Liver (tissue), 3 donors: ENCODE data around the gene YY2.

ENCODE experiments used
- EGR1 ChIP-seq, 2 donors: IDR thresholded peaks; 2 replicates each; pipeline ENCODE4 v1.6.1; 2016 to 2018; ENCODE audit warnings: antibody characterized with exemption in 2 of 2, low read depth in 2 of 2
- FOXA1 ChIP-seq: IDR thresholded peaks from 2 replicates; pipeline ENCODE4 v1.6.1; 2016; ENCODE audit warnings: antibody characterized with exemption
- RAD21 ChIP-seq, 2 donors: IDR thresholded peaks; 2 replicates each; pipeline ENCODE4 v1.6.1; 2016; ENCODE audit warnings: antibody characterized with exemption in 2 of 2, mild to moderate bottlenecking in 2 of 2
- RXRA ChIP-seq, 2 donors: IDR thresholded peaks; 2 replicates each; pipeline ENCODE4 v1.6.1; 2017 to 2018; ENCODE audit warnings: antibody characterized with exemption in 2 of 2, mild to moderate bottlenecking in 1 of 2
- TAF1 ChIP-seq: conservative IDR thresholded peaks from 2 replicates; pipeline ENCODE4 v1.6.1; 2016; ENCODE audit warnings: antibody characterized with exemption, mild to moderate bottlenecking
- YY1 ChIP-seq: IDR thresholded peaks from 2 replicates; pipeline ENCODE4 v1.6.1; 2016; ENCODE audit warnings: antibody characterized with exemption, mild to moderate bottlenecking
- TF ChIP-seq, protein P1 (sequence below): fragments of 150-350 bp; IDR thresholded peaks from 2 replicates; pipeline ENCODE4 v1.5.1; 2017; ENCODE audit warnings: improper control_type of control experiment, low read depth, low read length; ENCODE audit not compliant: missing input control
- TF ChIP-seq, protein P2 (sequence below): IDR thresholded peaks from 2 replicates; pipeline ENCODE4 v1.6.1; 2016; ENCODE audit warnings: antibody characterized with exemption
- TF ChIP-seq, protein P3 (sequence below): IDR thresholded peaks from 2 replicates; pipeline ENCODE4 v1.6.1; 2016; ENCODE audit warnings: antibody characterized with exemption, mild to moderate bottlenecking
- donor health status: healthy.
- donor health status: healthy.

DNA sequence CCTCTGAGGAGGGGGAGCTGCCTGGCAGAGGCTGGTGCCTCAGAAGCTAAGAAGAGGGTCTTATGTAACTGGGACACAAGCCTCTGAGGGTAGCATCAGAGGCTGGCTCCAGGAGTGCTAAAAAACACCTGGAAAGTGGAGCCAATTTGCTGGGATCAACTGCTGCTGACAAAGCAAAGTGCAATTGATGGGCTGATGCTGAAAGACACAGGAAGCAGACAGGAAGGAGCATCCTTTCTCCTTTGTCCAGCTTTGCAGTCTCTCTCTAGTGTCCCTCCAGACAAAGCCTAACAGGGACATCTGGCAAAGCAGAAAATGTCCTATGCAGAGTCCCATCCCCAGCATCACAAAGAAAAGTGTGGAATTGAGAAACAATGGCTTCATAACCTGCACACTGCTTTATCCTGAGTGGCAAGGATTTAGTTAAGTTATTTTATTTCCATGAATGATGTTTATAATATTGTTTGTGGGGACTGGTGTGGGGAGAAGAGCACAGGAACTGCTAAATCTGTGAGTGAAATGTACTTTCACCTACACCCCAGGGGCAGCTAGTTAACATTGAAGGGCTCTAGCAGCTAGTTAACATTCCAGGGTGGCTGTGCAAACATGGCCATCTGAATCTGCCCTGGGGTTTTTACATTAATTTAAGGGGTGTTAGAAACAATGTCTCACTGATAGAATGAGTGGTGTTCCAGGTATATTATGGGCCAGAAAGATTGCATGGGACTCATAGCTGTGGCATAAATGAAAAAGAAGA is 42.0 kb upstream of the YY2 start:
- TF ChIP-seq, protein P1, sequence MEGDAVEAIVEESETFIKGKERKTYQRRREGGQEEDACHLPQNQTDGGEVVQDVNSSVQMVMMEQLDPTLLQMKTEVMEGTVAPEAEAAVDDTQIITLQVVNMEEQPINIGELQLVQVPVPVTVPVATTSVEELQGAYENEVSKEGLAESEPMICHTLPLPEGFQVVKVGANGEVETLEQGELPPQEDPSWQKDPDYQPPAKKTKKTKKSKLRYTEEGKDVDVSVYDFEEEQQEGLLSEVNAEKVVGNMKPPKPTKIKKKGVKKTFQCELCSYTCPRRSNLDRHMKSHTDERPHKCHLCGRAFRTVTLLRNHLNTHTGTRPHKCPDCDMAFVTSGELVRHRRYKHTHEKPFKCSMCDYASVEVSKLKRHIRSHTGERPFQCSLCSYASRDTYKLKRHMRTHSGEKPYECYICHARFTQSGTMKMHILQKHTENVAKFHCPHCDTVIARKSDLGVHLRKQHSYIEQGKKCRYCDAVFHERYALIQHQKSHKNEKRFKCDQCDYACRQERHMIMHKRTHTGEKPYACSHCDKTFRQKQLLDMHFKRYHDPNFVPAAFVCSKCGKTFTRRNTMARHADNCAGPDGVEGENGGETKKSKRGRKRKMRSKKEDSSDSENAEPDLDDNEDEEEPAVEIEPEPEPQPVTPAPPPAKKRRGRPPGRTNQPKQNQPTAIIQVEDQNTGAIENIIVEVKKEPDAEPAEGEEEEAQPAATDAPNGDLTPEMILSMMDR = no peak
- TF ChIP-seq, protein P2, sequence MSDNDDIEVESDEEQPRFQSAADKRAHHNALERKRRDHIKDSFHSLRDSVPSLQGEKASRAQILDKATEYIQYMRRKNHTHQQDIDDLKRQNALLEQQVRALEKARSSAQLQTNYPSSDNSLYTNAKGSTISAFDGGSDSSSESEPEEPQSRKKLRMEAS = no peak
- TF ChIP-seq RXRA (IDR thresholded peaks at IDR 0.05) (no peak), EGR1 (IDR thresholded peaks at IDR 0.05; ENCODE audit: low read depth in 2 of 2) (no peak), RAD21 (IDR thresholded peaks at IDR 0.05) (no peak), FOXA1 (no peak), TAF1 (no peak), YY1 (no peak)
- TF ChIP-seq, protein P3, sequence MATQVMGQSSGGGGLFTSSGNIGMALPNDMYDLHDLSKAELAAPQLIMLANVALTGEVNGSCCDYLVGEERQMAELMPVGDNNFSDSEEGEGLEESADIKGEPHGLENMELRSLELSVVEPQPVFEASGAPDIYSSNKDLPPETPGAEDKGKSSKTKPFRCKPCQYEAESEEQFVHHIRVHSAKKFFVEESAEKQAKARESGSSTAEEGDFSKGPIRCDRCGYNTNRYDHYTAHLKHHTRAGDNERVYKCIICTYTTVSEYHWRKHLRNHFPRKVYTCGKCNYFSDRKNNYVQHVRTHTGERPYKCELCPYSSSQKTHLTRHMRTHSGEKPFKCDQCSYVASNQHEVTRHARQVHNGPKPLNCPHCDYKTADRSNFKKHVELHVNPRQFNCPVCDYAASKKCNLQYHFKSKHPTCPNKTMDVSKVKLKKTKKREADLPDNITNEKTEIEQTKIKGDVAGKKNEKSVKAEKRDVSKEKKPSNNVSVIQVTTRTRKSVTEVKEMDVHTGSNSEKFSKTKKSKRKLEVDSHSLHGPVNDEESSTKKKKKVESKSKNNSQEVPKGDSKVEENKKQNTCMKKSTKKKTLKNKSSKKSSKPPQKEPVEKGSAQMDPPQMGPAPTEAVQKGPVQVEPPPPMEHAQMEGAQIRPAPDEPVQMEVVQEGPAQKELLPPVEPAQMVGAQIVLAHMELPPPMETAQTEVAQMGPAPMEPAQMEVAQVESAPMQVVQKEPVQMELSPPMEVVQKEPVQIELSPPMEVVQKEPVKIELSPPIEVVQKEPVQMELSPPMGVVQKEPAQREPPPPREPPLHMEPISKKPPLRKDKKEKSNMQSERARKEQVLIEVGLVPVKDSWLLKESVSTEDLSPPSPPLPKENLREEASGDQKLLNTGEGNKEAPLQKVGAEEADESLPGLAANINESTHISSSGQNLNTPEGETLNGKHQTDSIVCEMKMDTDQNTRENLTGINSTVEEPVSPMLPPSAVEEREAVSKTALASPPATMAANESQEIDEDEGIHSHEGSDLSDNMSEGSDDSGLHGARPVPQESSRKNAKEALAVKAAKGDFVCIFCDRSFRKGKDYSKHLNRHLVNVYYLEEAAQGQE = no peak
